ENCODE data around the gene POC1A.

POC1A gene

GRCh38 chr3:52124126-52124525, 30.1 kb downstream of the POC1A start:
- H3K27ac Mint-ChIP-seq, result no peak overlapping the region
- no peaks in the 10 kb centered on the region for H3K27me3 Mint-ChIP-seq (ENCODE audit: low read depth, poor library complexity)
- H3K4me3 Mint-ChIP-seq, result no peak overlapping the region
- DNase-seq, result no peak
- TF ChIP-seq CTCF (IDR thresholded peaks at IDR 0.05), result no peak
- no peaks in the 10 kb centered on the region for H3K9me3 Mint-ChIP-seq
- peaks cover 31% of the 10 kb centered on the region for H3K36me3 Mint-ChIP-seq (ENCODE audit: low read depth)
- H3K4me1 Mint-ChIP-seq, result peaks cover 9% of the 10 kb centered on the region

DNA sequence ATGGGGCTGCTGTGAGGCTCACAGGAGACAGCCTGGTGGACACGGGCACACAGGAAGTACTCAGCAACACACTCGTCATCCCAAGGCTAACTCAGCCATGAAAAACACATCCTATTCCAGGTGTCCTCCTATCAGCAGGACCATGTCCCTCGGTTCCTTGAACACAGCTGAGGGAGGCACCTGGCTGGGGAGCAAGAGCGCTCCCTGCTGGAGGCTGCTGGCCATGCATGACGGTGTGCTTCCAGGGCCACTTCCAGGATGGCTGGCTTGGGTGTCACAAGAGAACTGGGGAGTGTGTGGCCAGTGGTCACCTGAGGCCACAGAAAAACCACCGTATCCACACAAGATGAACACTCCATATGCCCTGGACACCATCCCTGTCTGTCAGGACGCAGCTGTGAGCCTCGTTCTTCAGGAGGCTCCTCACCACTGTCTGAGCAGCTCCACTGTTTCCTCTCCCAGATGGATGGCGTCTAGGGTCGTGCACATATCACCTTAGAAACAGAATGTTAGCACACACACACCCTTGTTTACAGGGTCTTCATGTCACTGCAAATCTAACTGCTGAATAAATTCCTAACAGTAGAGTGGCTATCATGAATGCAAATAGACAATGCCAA, 31.0 kb downstream of the POC1A start:
- H3K4me1 Mint-ChIP-seq, result peaks cover 11% of the 10 kb centered on the region
- H3K27me3 Mint-ChIP-seq (ENCODE audit: low read depth, poor library complexity), result no peaks in the 10 kb centered on the region
- H3K27ac Mint-ChIP-seq, result no peak overlapping the region
- no peak overlapping the region for H3K4me3 Mint-ChIP-seq
- DNase-seq, result peak; percentile 84
- no peaks in the 10 kb centered on the region for H3K9me3 Mint-ChIP-seq
- peaks cover 33% of the 10 kb centered on the region for H3K36me3 Mint-ChIP-seq (ENCODE audit: low read depth)
- peak; percentile 93 for TF ChIP-seq CTCF (IDR thresholded peaks at IDR 0.05)

DNA sequence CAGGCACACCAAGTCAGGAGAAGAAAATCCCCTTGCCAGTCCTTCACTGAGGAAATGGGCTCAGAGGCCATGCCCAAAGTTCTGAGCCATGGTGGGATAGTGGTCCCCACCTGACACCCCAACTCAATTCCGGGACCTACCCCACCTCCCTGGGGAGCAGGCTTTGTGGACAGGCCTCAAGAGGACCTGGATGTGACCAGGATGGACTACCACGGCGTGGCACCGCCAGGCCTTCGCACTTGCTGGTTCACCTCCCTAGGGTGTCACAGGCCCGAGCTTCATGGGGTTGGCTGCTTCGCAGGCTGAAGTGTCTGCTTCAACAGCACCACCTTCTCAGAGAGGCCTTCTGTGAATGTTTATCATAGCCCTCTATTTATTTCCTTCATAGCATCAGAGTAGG, 31.7 kb downstream of the POC1A start:
- Mint-ChIP-seq H3K4me3 (no peak overlapping the region), H3K27me3 (ENCODE audit: low read depth, poor library complexity) (no peaks in the 10 kb centered on the region), H3K36me3 (ENCODE audit: low read depth) (peaks cover 32% of the 10 kb centered on the region), H3K4me1 (peaks cover 11% of the 10 kb centered on the region), H3K27ac (no peak overlapping the region), H3K9me3 (no peaks in the 10 kb centered on the region)
- no peak for DNase-seq
- TF ChIP-seq CTCF (IDR thresholded peaks at IDR 0.05), result no peak

- H3K27me3 Mint-ChIP-seq (ENCODE audit: low read depth, poor library complexity), result no peaks in the 10 kb centered on the region
- no peaks in the 10 kb centered on the region for H3K9me3 Mint-ChIP-seq
- H3K27ac Mint-ChIP-seq, result peak overlapping the region; percentile 25
- TF ChIP-seq CTCF (IDR thresholded peaks at IDR 0.05), result no peak
- peaks cover 11% of the 10 kb centered on the region for H3K4me1 Mint-ChIP-seq
- no peak overlapping the region for H3K4me3 Mint-ChIP-seq
- peaks cover 33% of the 10 kb centered on the region for H3K36me3 Mint-ChIP-seq (ENCODE audit: low read depth)
- DNase-seq, result no peak
Measured at GRCh38 chr3:52121813-52122212, 32.4 kb downstream of the POC1A start.

GRCh38 chr3:52121464-52121805, 32.8 kb downstream of the POC1A start:
- H3K4me1 Mint-ChIP-seq, result peaks cover 11% of the 10 kb centered on the region
- no peaks in the 10 kb centered on the region for H3K27me3 Mint-ChIP-seq (ENCODE audit: low read depth, poor library complexity)
- H3K36me3 Mint-ChIP-seq (ENCODE audit: low read depth), result peaks cover 29% of the 10 kb centered on the region
- DNase-seq, result no peak
- H3K4me3 Mint-ChIP-seq, result no peak overlapping the region
- no peaks in the 10 kb centered on the region for H3K9me3 Mint-ChIP-seq
- no peak overlapping the region for H3K27ac Mint-ChIP-seq
- TF ChIP-seq CTCF (IDR thresholded peaks at IDR 0.05), result no peak

All from nephron progenitor cell (in vitro differentiated cells).